Activated CD8-positive, alpha-beta memory T cell treated with anti-CD3 and anti-CD28 coated beads, Interleukin-2, amount 50 U/mL, for 24 hours (primary cell): ENCODE data around the gene VENTX.
"Not testable (repeated sequence)": the region's sequence is repeated elsewhere in the genome, so short reads cannot be mapped to it uniquely, and the experiment has no call there.

Experiments used
- DNase-seq: peaks from one replicate; pipeline ENCODE4 v3.0.0-alpha.2; 2020; ENCODE audit errors: extremely low read depth

Gene VENTX

DNA sequence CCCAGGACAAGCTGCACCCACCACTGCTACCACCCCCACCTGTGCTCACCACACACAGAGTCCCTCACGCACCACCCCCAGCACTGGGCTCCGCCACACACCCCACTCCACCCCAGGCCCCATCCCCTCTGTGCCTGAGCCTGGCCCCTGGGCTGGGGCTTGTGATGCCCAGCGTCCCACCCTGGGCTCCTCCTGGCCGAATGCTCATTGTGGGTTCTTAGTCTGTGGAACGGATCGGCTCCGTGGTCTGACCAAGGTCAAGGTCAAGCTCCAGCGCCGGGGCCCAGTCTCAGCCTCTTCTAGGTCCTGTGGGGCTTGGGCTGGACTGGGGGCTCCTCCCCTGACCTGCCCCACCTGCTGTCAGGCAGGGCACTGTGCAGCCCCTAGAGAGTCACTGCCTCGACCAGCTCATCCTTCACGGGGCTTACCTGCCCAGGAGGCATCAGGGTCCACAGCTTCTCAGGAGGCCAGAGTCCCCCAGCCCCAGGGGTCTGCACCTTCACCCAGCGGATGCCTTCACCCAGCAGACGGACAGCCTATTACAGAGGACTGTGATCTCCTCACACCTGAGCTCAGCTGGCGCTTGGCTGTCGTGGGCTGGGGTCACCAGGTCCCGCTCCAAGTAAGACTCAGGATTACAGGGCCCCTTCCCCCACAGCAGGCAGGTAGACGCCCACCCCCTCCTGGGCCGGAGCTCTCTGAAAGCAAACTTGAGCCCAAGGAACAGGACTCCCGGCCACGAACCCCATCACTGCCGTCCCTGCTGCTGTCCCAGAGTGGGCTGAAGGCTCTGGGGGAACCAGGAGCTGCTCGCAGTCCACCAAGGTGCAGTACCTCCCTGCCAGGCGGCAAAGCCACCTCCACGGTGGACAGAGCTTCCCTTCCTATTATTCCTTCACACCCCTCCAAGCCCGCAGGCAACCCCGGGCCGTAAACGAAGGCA is 22.9 kb upstream of the VENTX start:
- no peak for DNase-seq

DNA sequence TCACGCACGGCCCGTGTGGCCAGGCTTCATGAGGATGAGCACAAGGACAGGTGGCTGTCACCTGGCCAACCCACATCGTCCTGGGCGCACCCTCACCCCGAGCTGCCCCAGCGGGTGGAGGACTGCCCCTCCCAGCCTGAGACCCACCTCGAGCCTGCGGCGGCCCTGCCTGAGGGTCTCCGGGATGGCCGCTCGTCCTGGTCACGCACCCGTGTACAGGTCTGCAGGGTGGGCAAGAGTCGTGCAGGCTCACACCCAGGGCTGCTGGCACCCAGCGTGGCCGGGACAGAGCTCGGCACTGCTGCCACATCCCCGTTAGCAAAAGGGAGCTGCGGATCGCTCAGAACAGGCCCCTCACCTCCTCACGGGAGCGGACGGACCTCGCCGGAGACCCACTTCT is 22.1 kb upstream of the VENTX start:
- DNase-seq: no peak

DNA sequence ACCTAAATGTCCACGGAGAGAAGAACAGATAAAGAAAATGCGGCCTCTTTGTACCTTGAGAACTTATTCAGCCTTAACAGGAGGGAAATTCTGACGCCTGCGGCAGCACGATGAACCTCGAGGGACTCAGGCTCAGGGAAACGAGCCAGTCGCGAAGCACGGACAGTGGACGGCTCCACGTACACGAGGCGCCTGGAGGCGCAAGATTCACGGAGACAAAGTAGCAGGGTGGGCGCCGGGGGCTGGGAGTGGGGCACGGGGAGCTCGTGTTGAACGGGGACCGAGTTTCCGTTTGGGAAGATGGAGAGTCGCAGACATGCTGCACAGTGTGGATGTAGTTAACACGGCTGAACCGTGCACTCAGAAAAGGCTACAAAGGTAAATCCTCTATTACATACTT is 20.9 kb upstream of the VENTX start:
- no peak for DNase-seq

DNA sequence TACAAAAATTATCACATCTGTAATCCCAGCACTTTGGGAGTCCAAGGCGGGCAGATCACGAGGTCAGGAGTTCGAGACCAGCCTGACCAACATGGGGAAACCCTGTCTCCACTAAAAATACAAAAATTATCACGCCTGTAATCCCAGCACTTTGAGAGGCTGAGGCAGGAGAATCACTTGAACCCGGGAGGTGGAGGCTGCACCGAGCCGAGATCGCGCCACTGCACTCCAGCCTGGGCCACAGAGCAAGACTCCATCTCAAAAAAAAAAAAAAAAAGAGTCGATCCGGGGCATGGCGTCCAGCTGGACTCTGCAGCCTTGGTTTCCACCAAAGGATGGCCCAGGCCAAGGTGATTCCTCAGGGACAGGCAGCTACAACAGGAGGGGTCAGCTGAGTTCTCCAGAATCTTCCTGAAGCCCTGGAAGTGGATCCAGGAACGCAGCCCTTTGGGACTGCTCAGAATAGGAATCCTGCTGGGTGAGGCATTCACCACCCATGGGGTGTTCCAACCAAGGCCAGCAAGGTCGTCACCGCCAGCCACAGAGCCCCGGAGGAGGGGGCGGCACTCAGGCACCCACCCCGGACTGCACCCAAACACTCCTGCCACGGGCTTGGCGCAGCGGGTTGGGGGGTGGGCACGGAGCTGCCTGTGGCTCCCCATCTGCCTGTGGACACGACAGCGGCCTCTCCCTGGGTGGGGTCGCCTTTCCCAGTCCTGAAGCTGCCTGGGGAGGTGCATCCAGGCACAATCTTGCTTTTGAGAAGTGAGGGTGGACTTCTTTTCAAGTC is 19.7 kb upstream of the VENTX start:
- DNase-seq: no peak

DNA sequence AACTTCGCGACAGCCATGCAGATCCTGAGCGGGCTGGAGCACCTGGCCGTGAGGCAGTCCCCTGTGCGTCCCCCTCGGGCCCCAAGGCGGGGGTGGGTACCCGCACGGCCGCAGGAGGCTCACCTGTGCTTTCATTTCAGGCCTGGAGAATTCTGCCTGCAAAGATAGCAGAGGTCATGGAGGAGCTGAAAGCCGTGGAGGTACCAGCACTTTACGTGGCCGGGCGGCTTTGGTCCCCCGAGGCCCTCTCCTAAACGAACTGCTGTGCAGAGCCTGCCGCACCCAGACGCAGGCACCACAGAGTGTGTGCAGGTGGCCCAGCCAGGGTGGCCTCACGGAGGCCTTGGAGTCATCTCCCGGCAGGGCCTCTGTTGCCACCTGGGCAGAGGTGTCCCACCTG is 18.8 kb upstream of the VENTX start:
- DNase-seq: no peak

DNA sequence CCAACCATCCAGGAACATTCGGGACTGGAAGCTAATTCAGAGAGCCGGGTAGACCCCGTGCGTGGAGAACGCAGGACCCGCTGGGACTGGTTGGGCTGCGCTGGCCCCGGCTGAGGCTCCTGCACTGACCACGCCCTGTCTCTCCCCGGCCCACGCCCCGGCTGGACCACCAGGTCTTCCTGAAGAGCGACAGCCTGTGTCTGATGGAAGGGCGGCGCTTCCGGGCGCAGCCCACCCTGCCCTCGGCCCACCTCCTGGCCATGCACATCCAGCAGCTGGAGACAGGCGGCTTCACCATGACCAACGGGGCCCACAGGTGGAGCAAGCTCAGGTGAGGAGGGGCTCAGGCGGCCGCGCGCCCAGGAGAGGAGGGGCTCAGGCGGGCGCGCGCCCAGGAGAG is 17.9 kb upstream of the VENTX start:
- DNase-seq: no peak

DNA sequence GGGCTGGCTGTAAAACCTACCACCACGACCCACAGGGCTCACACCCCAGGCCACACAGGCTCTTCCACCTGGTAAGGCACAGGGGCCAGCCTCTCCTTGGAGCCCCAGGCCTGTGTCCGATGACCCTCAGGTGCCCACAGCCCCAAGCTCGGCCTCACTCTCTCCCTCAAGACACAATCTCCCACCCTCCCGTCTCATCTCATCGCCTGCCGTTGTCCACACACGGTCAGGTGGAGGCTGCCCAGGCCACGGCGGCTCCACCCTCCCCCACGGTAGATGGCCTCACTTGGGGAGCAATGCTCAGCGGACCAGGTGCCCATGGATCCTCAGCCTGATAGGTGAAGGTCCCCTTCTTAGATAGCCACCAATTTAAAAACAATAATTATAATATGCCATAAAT is 16.3 kb upstream of the VENTX start:
- DNase-seq: no peak

DNA sequence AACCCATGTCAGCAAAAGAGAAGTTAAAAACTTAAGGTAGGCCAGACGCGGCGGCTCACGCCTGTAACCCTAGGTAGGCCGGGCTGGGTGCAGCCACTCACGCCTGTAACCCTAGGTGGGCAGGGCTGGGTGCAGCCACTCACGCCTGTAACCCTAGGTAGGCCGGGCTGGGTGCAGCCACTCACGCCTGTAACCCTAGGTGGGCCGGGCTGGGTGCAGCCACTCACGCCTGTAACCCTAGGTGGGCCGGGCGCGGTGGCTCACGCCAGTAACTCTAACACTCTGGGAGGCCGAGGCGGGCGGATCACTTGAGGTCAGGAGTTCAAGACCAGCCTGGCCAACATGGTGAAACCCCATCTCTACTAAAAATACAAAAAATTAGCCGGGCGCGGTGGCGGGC is 15.9 kb upstream of the VENTX start:
- DNase-seq: not testable (repeated sequence)

DNA sequence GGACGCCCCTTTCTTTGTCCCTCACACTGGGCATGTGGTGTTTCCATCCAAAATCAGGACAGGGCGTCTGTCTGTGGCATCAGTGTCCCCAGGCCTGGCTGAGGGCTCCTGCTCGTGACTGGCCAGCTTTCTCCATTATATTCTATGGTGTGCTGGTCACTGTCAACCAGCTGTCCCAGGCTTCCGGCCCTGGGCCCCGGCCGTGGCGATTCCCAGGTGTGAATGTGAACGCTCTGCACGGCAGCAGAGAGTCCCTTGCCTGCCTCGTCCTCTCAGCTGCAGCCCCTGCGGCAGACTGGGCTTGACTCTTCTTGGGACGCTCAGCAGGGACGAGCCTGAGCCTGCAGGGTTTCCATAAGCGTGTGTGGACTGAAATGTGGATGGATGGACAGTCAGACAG is 13.6 kb upstream of the VENTX start:
- no peak for DNase-seq

DNA sequence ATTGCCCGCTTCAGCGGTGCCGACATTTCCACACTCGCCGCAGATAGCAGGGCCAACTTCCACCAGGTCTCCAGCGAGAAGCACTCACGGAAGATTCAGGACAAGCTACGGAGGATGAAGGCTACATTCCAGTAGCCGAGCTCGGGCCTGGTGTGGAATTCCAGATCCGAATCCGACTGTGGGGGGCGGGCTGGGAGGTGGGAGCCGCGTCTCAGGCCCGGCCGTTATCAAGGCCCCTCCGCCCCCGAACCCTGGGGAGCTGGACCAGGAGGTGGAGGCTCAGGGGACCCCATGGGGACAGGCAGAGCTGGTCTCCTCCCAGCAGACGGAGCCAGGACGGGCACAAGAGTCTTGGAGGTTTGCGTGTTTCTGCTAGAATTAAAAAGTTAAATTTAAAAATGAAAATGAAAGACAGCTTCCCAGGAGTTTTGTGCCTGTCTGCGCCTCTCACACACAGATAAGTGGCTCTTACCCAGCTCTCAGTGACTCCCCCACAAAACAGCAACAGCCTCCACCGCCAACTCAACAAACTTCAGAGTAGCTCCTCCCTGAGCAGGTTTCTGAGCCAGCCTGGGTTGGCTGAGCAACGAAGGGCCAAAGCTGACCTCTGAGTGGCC is 12.8 kb upstream of the VENTX start:
- no peak for DNase-seq

DNA sequence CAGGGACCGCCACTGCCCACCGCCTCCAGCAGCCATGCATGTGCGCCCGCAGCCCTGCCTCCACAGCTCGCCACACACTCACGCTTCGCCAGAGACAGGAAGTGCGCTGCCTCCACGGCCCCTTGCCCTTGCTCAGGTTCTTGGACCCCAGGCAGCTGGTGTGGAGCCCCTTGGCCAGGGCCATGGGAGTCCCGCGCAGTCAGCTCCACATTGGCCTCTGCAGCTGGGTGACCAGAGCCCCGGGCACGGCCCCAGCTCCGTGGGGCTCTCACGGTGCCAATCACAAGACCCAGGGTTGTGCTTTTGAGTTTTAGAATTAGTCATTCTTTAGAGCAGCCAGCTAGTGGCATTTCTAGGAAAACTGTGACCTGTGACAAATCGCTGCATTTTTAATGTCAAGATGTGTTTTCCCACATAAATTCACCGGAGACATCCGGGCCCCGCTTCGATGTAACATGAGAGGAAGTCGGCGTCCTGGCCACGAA is 11.9 kb upstream of the VENTX start:
- DNase-seq: no peak

DNA sequence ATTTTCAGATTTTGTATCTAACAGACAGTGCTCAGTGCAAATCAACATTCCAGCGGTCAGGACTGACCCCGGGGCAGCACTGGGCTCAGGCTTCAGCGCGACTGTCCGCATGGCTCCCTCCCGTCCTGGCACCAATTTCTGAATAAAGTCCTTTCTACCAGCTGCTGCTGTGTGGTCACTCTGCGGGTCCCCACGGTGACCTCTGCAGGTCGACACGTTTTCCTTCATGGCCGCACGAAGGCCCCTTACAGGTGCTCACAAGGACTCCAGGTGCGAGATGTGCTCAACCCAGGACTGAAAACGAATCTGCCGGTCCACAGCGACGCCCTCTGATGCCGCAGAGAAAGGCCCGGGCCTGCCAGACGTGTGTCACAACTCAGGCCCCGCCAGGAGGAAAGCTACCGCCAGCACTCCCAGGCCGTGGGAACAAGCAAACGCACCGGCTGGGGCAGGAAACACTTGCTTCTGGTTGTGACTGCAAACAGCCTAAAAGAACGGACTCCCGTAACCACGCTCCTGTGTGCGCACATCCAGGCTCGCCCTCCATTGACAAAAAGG is 11.3 kb upstream of the VENTX start:
- DNase-seq: no peak

DNA sequence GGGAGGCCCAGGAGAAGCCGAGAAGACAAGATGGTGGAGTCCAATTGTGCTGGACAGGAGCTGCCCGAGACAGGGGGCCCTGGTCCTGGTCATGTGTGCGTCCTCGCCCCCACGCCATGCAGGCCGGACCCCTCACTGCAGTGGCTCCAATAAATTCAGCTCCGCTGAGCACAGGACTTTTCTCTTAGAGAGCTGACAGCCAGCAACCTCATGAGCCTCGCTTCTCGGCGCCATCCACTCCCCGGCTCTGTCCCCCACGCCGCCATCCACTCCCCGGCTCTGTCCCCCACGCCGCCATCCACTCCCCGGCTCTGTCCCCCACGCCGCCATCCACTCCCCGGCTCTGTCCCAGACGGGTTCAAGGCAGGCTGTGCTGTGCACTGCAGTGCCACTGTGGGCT is 10.4 kb upstream of the VENTX start:
- DNase-seq: no peak

DNA sequence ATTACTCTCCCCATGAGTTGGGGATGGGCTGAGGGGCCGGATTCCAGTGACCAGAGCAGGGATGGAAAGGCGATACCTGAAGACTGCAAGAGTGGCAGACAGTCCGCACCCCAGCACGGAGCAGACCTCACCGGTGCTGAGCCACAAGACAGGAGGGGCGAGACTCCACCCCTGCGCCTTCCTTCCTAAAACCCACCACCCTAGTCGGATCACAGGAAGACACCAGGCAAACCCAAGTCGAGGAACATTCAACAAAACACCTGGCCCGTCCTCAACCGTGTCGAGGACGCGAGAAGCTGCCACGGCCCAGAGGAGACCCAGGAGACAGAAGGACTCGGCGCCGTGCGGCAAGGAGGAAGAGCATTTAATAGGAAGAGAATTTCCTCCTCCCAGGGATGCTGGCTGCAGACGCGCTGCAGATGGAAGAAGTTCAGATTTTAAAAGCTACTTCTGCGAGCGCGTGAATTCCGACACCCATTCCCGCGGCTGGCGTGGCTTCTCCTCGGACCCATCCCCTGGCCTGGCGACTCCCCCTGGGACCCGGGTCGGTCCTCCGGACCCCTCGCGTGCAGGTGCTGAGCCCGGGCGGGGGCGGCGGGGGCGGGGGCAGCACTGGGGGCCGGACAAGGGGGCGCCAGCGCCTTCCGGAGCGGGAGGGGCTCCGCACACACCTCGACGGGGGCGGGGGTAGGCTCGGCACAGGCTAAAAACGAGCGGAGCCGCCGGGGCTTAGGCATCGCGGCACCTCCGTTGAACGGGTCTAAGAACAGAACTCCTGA is 8.2 kb upstream of the VENTX start:
- no peak for DNase-seq

DNA sequence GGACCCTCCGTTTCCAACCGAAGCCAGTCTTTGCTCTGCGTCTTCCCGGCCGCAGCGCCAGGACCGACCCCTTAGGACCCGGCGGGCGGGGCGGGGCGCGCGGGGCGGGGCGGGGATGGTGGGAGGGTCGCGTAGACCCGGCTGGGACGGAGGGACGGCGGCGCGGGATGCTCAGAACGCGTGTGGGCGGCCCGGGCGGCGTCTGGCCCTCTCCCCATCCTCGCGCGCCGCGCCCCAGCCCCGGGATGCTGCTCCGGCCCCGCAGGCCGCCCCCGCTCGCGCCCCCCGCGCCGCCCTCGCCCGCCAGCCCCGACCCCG is 7.7 kb upstream of the VENTX start, which contains the start of gene UTF1:
Gene UTF1, plus strand, starts transcription at position 174 of the 318 bp plus-strand sequence. Its CDS starts 72 bp downstream, at position 246.
- DNase-seq: no peak

DNA sequence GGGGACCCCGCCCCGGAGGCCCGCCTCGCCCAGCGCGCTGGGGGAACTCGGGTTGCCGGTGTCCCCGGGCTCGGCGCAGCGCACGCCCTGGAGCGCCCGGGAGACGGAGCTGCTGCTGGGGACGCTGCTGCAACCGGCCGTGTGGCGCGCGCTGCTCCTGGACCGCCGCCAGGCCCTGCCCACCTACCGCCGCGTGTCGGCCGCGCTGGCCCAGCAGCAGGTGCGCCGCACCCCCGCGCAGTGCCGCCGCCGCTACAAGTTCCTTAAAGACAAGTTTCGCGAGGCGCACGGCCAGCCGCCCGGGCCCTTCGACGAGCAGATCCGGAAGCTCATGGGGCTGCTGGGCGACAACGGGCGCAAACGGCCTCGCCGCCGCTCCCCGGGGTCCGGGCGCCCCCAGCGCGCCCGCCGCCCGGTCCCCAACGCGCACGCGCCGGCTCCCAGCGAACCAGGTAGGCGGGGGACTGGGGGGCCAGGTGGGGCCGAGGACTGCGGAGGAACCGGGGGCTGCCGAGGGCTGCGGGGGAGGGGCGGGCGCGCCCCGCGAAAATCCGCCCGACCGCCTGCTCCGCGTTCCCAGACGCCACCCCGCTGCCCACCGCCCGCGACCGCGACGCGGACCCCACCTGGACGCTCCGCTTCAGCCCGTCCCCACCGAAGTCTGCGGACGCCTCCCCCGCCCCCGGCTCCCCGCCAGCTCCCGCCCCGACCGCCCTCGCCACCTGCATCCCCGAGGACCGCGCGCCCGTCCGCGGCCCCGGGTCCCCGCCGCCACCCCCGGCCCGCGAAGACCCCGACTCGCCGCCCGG is 7.1 kb upstream of the VENTX start:
- no peak for DNase-seq

DNA sequence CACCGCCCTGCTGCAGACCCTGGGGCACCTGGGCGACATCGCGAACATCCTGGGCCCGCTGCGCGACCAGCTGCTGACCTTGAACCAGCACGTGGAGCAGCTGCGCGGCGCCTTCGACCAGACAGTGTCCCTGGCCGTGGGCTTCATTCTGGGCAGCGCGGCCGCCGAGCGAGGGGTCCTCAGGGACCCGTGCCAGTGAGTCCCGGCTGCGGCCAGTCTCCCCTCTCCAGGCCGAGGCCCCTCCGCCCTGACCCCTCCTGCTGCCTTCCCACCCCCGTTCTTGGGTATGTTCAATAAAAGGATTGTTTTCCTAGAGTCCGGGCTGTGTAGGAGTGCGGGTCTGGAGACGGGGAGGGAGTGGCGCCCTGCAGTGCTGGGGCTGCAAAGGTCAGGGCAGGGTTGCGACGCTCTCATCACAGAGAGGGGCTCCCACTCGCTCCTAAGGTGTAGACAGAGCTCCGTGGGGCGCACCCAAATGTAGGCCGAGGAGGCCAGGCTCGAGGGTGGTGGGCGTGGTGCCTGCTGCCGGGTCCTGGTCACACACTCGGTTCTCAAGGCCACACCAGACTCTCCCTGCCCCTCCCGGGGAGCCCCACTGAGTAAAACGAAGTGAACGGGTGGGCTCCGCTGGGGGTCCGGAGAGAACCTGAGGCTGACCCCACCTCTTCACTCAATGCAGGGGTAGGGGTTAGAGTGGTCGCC is 6.3 kb upstream of the VENTX start:
- DNase-seq: no peak

DNA sequence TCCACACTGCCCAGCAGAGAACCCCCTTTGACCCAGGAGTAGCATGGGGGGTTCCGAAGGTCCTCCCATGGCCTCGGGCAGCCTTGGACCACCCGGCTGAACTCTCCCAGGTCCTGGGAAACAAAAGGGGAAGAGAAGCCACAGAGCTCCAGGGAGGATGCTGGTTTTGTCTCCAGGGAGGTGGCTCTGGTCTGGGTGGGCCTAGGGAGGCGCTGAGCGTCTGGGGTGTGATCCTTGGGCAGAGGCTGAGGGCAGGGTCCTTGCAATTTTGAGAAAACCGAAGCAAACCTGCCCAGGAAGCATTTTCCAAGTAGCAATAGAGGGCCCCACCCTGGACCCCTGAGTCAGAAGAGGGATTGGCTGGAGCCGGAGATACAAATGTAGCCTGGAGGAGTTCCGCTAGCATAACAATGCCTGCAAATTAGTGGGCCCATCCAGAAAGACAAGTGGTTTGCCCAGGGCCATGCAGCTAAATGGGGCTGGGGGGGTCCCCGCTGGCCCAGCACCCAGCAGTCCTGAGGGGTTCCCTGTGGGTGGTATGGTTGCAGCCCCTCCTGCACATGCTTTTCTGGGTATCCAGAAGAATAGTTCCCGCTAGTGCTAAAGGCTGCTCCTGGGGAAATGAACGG is 5.6 kb upstream of the VENTX start:
- DNase-seq: no peak

DNA sequence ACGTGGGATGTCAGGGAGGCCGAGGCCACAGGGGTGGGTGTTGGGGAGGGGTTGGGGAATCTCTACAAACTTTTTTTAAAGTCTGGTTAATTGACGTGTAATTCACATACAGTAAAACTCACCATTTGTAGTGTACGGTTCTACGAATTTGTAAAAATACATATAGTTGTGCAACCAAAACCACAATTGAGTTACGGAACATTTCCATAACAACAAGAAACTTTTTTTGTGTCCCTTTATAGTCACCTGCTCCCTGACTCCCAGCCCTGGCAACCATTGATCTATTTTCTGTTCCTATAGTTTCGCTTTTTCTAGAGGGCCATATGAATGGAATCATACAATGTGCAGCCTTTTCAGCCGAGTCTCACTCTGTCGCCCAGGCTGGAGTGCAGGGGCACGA is 2.9 kb upstream of the VENTX start:
- not testable (repeated sequence) for DNase-seq
